Testis (tissue), 3 donors: ENCODE results near the gene WBP2NL. TPM values are rescaled to one million over a fixed set of nuclear protein-coding genes. Genes with fewer than 3 reads are reported as not detected.

Experiments
- DNase-seq: peaks from one replicate; pipeline ENCODE4 v3.0.0-alpha.2; 2019
- H3K27ac ChIP-seq, 2 donors: fragments of 200-600 bp; sonication (generic); one replicate each; pipeline ENCODE4 v1.5.1; 2019
- H3K27me3 ChIP-seq: fragments of 200-600 bp; sonication (generic); one replicate; pipeline ENCODE4 v1.5.1; 2019
- H3K36me3 ChIP-seq: fragments of 200-600 bp; sonication (generic); one replicate; pipeline ENCODE4 v1.5.1; 2017; ENCODE audit warnings: low read depth; ENCODE audit errors: missing control alignments
- H3K4me1 ChIP-seq: fragments of 200-600 bp; sonication (generic); one replicate; pipeline ENCODE4 v1.5.1; 2019
- H3K4me3 ChIP-seq, 2 donors: fragments of 200-600 bp; sonication (generic); one replicate each; pipeline ENCODE4 v1.5.1; 2017 to 2019
- H3K9me3 ChIP-seq: fragments of 200-600 bp; sonication (generic); one replicate; pipeline ENCODE4 v1.5.1; 2017
- CTCF ChIP-seq, 3 experiments: fragments of 450-650 bp in 2 of 3; fragments of 200-600 bp in 1 of 3; sonication (generic) in 1 of 3; IDR thresholded peaks; one replicate each; pipeline ENCODE4 v1.5.1; 2016 to 2019; ENCODE audit warnings: antibody characterized with exemption in 3 of 3, mild to moderate bottlenecking in 2 of 3, moderate library complexity in 1 of 3
- POLR2A ChIP-seq: fragments of 450-650 bp; IDR thresholded peaks from one replicate; pipeline ENCODE4 v1.6.1; 2017; ENCODE audit warnings: antibody characterized with exemption, mild to moderate bottlenecking, moderate library complexity
- WGBS, 2 donors: methylation state at CpG; one replicate each; pipeline ENCODE4 v1.1.5; 2018; 5-methylcytosine and 5-hydroxymethylcytosine counted together
- intact Hi-C: fragments of 100-400 bp; cut with DNase I; formaldehyde crosslinking; loops from one replicate; pipeline ENCODE4 v1.15.1; 2023; ENCODE audit warnings: low total_unique reads
- polyA plus RNA-seq: library from polyadenylated mRNA; stranded (reverse); fragments of 350-450 nt; fragmentation: Illumina TruSeq; extraction: RNeasy Lipid Tissue Mini Kit (QIAGEN cat#74804); gene quantifications from one replicate; pipeline ENCODE4 v1.2.3, GENCODE V29; 2014; ENCODE audit warnings: low read depth, low replicate concordance; ENCODE audit not compliant: insufficient read depth
- total RNA-seq, 2 donors: library from RNA; depleted of rRNA; stranded (reverse); fragments of >200 nt; gene quantifications; one replicate each; pipeline ENCODE4 v1.2.3, GENCODE V29; 2016

Gene WBP2NL
- total and polyA plus RNA-seq, 3 donors from 2014 or later: 31.8 to 91.5 (median 90.8) TPM

- Histone ChIP-seq H3K9me3 (no peaks in the 10 kb centered on the region), H3K27me3 (no peaks in the 10 kb centered on the region), H3K36me3 (no peaks in the 10 kb centered on the region), H3K4me1 (no peaks in the 10 kb centered on the region), H3K27ac (no peak overlapping the region), H3K4me3 (no peak overlapping the region)
- WGBS, 2 donors: 77 to 100% methylated on average over 1 of the region's 1 CpG
- DNase-seq: no peak
- intact Hi-C loops: no loop called here
- TF ChIP-seq POLR2A (no peak), CTCF (IDR thresholded peaks at IDR 0.05) (no peak)
These were observed 66.0 kb downstream of the WBP2NL start for GRCh38 chr22:42064629-42065028.

- H3K27ac ChIP-seq: no peak overlapping the region
- H3K4me1 ChIP-seq: no peaks in the 10 kb centered on the region
- intact Hi-C loops: no loop called here
- DNase-seq: no peak
- WGBS, 2 donors: 87 to 90% methylated on average over 10 to 13 of the region's 13 CpGs
- H3K36me3 ChIP-seq: no peaks in the 10 kb centered on the region
- H3K27me3 ChIP-seq: no peaks in the 10 kb centered on the region
- no peaks in the 10 kb centered on the region for H3K9me3 ChIP-seq
- H3K4me3 ChIP-seq: no peak overlapping the region
- TF ChIP-seq CTCF (IDR thresholded peaks at IDR 0.05) (no peak), POLR2A (no peak)
These were observed 67.0 kb downstream of the WBP2NL start for GRCh38 chr22:42065438-42066125.

DNA sequence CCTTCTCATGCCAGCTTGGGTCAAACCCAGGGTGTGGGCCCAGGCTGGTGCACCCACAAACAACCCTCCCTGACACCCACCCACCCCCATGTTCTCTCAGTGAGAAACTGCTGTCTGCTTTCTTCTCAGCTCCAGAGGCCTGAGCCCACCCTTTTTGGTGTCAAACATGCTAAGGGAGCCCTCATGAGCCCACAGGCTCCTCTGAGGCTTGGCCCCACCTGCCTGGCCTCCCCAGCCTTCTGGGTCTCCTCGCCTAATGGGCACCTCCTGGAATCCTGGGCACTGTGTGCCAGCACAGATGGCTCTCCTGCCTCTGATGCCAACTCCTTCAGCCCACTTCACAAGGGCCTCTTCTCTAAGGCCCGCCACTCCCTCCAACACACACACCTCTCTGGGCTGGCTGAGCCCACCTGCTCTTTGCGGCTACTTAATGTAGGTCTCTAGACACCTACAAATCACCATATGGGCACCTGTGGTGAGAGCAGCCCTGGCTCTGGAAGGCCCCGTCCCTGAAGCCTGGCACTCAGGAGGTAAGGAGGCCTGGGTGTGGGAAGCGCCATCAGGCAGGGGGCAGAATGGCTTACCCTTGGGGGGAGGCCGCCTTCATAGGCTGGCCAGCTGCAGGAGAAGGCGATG is 67.7 kb downstream of the WBP2NL start:
- 96 to 97% methylated on average over 7 of the region's 7 CpGs for WGBS, 2 donors
- no peak overlapping the region for H3K27ac ChIP-seq
- H3K4me1 ChIP-seq: peaks cover under 1% of the 10 kb centered on the region
- no peaks in the 10 kb centered on the region for H3K9me3 ChIP-seq
- H3K27me3 ChIP-seq: no peaks in the 10 kb centered on the region
- H3K4me3 ChIP-seq: no peak overlapping the region
- TF ChIP-seq POLR2A: no peak
- TF ChIP-seq CTCF (IDR thresholded peaks at IDR 0.05): no peak
- intact Hi-C loops: no loop called here
- no peaks in the 10 kb centered on the region for H3K36me3 ChIP-seq
- no peak for DNase-seq

DNA sequence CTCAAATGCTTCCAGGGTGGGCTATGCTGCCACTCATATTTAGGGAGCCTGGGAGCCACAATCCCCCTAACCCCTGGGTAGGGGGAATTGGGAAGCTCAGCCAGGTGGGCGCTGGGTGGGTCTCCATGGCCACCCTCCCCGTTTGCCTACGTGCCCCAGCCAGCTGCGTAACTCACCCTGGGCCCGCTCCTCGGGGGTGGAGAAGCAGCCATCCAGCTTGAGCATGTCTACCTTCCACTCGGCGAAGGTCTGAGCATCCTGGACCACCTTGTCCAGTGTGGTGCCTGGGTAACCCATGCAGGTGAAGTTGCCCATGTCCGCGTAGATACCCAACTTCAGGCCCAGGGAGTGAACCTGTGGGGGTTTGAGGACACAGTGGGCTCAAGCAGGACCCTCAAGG is 68.3 kb downstream of the WBP2NL start:
- no peak overlapping the region for H3K4me3 ChIP-seq
- no peak for DNase-seq
- no peak overlapping the region for H3K27ac ChIP-seq
- TF ChIP-seq CTCF (IDR thresholded peaks at IDR 0.05): no peak
- TF ChIP-seq POLR2A: no peak
- no peaks in the 10 kb centered on the region for H3K9me3 ChIP-seq
- intact Hi-C loops: no loop called here
- 97 to 98% methylated on average over 7 to 10 of the region's 10 CpGs for WGBS, 2 donors
- H3K4me1 ChIP-seq: peaks cover 7% of the 10 kb centered on the region
- no peaks in the 10 kb centered on the region for H3K27me3 ChIP-seq
- H3K36me3 ChIP-seq: no peaks in the 10 kb centered on the region
